ENCODE results near the gene CENPU.

CENPU gene

GRCh38 chr4:184764601-184765000 is 30.7 kb upstream of the CENPU start:
- peaks cover 5% of the 10 kb centered on the region for H3K4me1 ChIP-seq (ENCODE audit: low read depth, poor library complexity, severe bottlenecking)
- no peak for TF ChIP-seq CTCF (conservative IDR thresholded peaks at IDR 0.05; ENCODE audit: low read depth, low read length)
- H3K9ac ChIP-seq, result no peak overlapping the region
- no peak overlapping the region for H2AFZ ChIP-seq (ENCODE audit: low read depth)
- no peaks in the 10 kb centered on the region for H3K79me2 ChIP-seq (ENCODE audit: insufficient read depth, low read depth)
- no peak overlapping the region for H3K4me2 ChIP-seq
- no peak overlapping the region for H3K4me3 ChIP-seq (IDR thresholded peaks at IDR 0.05; ENCODE audit: insufficient read depth, low read depth, low read length)
- no peaks in the 10 kb centered on the region for H3K36me3 ChIP-seq (ENCODE audit: insufficient read depth)
- no peaks in the 10 kb centered on the region for H3K27me3 ChIP-seq (ENCODE audit: insufficient read depth, low read depth)
- no peaks in the 10 kb centered on the region for H4K20me1 ChIP-seq (ENCODE audit: insufficient read depth)
- no peak overlapping the region for H3K27ac ChIP-seq

GRCh38 chr4:184763150-184763780 is 29.4 kb upstream of the CENPU start:
- no peaks in the 10 kb centered on the region for H4K20me1 ChIP-seq (ENCODE audit: insufficient read depth)
- no peaks in the 10 kb centered on the region for H3K79me2 ChIP-seq (ENCODE audit: insufficient read depth, low read depth)
- H3K27me3 ChIP-seq (ENCODE audit: insufficient read depth, low read depth), result no peaks in the 10 kb centered on the region
- TF ChIP-seq CTCF (conservative IDR thresholded peaks at IDR 0.05; ENCODE audit: low read depth, low read length), result no peak
- no peak overlapping the region for H2AFZ ChIP-seq (ENCODE audit: low read depth)
- H3K36me3 ChIP-seq (ENCODE audit: insufficient read depth), result no peaks in the 10 kb centered on the region
- no peak overlapping the region for H3K27ac ChIP-seq
- H3K4me2 ChIP-seq, result no peak overlapping the region
- H3K9ac ChIP-seq, result no peak overlapping the region
- no peak overlapping the region for H3K4me3 ChIP-seq (IDR thresholded peaks at IDR 0.05; ENCODE audit: insufficient read depth, low read depth, low read length)
- peaks cover 5% of the 10 kb centered on the region for H3K4me1 ChIP-seq (ENCODE audit: low read depth, poor library complexity, severe bottlenecking)

GRCh38 chr4:184762100-184762499 is 28.2 kb upstream of the CENPU start:
- Histone ChIP-seq H3K9ac (no peak overlapping the region), H2AFZ (ENCODE audit: low read depth) (no peak overlapping the region), H3K79me2 (ENCODE audit: insufficient read depth, low read depth) (no peaks in the 10 kb centered on the region), H3K27ac (no peak overlapping the region), H3K4me3 (IDR thresholded peaks at IDR 0.05; ENCODE audit: insufficient read depth, low read depth, low read length) (no peak overlapping the region), H3K4me2 (no peak overlapping the region), H3K36me3 (ENCODE audit: insufficient read depth) (no peaks in the 10 kb centered on the region; the same call in 1 of the 2 replicates), H3K4me1 (ENCODE audit: low read depth, poor library complexity, severe bottlenecking) (peaks cover 5% of the 10 kb centered on the region), H3K27me3 (ENCODE audit: insufficient read depth, low read depth) (no peaks in the 10 kb centered on the region), H4K20me1 (ENCODE audit: insufficient read depth) (no peaks in the 10 kb centered on the region)
- TF ChIP-seq CTCF (conservative IDR thresholded peaks at IDR 0.05; ENCODE audit: low read depth, low read length), result no peak

- H3K4me2 ChIP-seq, result no peak overlapping the region
These were observed 26.8 kb upstream of the CENPU start for GRCh38 chr4:184760681-184761080.

More at GRCh38 chr4:184760681-184761080, 26.8 kb upstream of the CENPU start:
- H3K4me3 ChIP-seq (IDR thresholded peaks at IDR 0.05; ENCODE audit: insufficient read depth, low read depth, low read length), result no peak overlapping the region
- no peaks in the 10 kb centered on the region for H3K79me2 ChIP-seq (ENCODE audit: insufficient read depth, low read depth)
- peaks cover 5% of the 10 kb centered on the region for H3K4me1 ChIP-seq (ENCODE audit: low read depth, poor library complexity, severe bottlenecking)
- no peak overlapping the region for H3K9ac ChIP-seq
- no peaks in the 10 kb centered on the region for H4K20me1 ChIP-seq (ENCODE audit: insufficient read depth)
- no peaks in the 10 kb centered on the region for H3K27me3 ChIP-seq (ENCODE audit: insufficient read depth, low read depth)
- H3K36me3 ChIP-seq (ENCODE audit: insufficient read depth), result no peaks in the 10 kb centered on the region; the same call in 1 of the 2 replicates
- TF ChIP-seq CTCF (conservative IDR thresholded peaks at IDR 0.05; ENCODE audit: low read depth, low read length), result no peak
- H2AFZ ChIP-seq (ENCODE audit: low read depth), result no peak overlapping the region
- H3K27ac ChIP-seq, result no peak overlapping the region
